CD1c-positive myeloid dendritic cell (primary cell): ENCODE data around the gene ARHGAP28.

ENCODE experiments used
- DNase-seq: peaks from one replicate; pipeline ENCODE4 v3.0.0-alpha.2; 2016; ENCODE audit errors: extremely low spot score

Gene ARHGAP28

DNA sequence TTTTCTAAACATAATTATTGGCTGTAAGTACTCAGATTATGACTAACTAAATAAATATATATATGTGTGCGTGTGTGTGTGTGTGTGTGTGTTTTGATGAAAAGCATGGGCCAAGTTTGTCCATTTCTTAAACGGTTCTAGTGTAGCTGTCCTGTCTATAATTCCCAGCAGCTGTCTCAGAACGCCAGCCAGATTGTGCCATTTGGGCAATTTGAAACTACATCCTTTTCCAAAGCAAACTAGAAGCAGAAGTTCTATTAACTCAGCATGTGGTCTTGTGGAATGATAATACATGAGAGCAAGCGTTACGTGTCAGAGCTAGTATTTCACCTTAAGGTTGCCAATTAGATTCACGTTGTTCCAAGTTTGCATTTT lies 1.7 kb downstream of the ARHGAP28 start:
- no peak for DNase-seq

DNA sequence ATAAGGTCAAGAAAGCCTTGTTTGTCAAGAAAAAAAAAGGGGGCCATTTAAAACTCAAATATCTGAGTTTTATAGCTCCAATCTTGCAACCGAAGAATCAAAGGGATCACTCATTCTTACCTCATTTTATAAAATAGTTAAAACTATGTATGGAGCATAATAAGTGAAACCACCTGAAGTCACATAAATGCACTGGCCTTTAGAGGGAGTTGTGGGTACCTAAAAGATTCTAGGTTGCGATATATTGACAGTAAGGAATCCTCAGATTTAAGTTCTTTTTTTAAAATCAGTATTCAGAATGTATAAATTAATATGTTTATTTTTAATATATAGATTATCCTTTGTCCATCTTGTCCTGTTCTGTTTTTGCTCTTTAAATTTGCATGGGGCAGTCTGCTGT lies 3.4 kb downstream of the ARHGAP28 start:
- DNase-seq = no peak

DNA sequence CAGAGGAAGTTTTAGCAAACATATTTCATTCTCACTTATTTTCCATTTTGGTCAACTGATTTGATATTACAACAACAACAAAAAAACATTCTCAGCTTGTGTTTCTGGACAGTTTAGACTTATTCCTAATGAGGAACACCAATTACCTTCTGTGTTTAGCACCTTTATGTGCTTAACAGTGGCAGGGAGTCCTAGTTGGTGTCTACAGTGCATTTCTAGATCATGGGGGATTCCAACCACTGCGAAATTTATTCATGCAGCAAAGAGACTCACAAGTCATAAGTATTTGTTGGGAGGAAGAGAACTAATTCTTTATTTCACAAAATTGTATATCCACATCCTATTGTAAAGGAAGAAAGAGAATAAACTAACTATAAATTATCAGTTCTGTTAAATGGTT lies 4.2 kb downstream of the ARHGAP28 start:
- DNase-seq = no peak

DNA sequence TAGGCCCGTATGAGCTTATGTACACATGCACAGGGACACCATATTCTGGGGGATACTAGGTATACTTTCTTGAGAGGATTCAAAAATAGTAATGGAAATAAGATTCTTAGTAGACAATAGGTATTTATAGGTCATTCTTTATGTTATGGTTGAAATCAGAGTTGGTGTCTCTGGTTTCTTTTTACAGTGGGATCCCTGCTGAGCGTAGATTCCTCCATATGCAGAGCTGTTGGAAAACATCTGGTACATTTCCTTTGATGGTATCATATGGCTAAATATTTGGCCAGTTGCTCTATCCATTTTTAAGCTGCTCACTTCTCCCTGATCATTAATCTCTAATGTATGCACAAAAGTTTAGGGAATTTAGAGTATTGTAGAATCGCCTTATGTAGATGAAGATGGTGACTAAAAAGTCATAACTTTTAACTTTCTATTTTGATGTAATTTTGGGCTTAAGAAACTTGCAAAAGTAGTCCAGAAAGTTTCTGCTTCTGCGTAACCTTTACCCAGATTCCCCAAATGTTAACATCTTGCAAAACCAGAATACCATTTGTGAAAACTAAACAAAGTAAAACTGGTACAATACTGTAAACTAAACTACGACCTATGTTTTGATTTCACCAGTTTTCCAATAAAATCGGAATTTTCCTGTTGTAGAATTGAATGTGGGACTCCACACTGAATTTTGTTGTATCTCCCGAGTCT lies 5.4 kb downstream of the ARHGAP28 start:
- no peak for DNase-seq

DNA sequence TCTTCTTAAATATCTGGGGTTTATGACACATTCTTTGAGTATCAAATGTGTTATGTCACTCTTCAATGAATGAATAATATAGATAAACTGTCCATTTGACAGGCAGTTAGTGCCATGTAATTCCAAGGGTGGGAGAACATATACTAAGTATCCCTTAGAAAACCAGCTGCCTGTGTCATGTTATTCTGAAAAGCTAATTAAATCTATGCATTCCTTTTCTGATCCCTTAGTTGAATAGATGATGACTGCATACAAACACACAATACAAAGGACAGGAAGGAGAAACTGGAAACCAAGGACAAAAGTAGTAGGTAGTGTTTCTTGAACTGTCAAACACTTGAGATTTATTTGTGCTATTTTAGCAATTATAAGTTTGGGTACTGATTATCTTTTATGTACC lies 8.3 kb downstream of the ARHGAP28 start:
- no peak for DNase-seq

DNA sequence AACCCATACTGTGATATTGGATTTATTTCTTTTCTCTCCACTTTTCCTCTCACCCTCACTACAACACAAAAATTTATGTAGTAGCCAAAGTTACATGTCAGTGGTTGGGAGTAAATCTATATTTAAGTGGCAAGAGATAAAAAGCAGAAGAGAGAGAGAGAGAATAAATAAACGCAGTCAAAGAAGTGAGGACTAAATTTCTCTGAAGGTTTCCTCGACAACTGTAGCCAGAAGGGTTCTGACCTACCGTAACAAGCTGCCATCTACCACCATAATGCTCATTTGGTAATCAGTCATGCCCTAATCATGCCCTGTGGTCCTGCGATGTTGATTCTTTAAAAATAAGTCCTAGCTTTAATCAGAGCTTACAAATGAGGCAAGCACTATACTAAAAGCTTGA lies 9.1 kb downstream of the ARHGAP28 start:
- no peak for DNase-seq

DNA sequence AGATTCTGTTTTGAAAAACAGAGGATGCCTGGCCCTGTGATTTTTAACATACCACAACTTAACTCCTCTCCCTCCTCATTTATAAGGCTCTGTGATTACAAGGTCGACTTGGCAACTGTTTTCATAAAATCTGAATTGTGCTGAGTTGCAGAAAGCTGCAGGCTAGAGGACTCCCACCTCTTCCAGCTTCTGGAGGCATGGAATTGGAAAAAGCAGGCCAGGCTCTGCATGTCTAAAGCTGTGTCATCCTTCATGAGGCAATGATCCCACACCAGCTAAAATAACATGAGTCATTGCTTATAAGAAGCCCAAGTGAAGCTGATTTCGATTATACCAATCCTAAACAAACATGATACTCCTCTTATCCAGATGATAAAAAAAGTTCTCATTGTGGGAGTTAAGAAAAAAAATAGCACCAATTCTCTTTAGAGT lies 11.7 kb downstream of the ARHGAP28 start:
- DNase-seq = no peak

DNA sequence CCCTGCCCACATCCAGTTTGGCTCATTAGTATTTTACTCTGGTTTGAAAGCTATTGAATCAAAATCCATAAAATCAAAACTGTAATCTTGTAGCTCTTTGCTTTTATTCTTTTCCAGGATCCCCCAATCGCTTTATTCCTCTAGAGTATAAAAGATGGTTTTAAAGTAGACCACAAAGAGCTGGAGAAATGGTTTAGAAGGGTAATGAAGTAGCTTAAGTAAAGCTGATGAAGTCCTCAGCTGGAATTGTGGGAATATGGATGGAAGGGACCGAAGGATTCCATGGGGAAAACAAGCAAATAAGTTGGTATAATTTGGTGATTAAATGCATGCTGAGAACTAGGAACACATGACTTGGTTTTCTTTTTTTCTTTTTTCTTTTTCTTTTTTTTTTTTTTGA lies 12.3 kb downstream of the ARHGAP28 start:
- DNase-seq = no peak

DNA sequence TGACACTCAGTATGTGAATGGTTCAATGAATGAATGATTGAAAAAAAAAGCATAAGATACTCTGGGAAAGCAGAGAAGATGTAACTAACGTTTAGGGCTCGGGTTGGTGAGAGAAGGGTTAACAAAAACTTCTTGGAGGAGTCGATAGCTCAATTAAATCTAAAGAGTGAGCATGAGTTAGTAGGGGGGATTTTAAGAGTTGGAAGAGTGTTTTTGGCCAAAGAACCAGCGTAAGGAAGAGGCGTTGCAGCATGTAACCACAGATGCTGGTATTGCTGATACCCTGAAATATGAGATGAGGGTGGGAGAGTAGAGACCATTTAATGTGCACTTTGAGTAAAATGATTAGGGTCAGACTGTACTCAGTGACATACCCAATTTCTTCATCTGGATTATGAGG lies 14.5 kb downstream of the ARHGAP28 start:
- DNase-seq = no peak

DNA sequence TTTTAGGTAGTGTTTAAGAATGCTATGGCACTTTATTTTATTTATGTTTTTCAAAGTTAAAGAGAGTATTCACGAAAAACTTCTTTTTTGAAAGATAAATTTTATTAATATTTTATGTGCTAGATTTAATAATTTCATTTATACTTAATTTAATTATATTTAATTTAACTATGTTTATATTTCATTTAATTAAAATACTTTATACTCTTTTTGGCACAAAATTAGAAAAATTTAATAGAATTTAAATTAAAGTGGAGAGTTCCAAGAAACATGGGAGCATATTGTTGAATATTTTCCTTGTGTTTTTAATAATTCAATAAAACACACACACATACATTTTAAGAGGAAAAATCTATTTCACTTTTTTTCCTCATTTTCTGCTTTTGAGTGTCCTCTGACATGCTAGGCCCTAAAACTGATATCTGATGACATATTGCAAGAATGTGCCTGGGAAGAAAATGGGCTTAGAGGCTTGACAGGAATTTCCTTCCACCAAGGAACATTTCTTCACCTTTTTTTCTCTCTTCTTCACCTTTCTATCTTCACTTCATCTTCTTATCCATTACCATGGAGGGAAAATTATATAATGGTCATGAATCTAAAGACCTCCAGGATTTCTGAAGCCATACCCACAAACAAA lies 15.4 kb downstream of the ARHGAP28 start:
- DNase-seq = no peak

DNA sequence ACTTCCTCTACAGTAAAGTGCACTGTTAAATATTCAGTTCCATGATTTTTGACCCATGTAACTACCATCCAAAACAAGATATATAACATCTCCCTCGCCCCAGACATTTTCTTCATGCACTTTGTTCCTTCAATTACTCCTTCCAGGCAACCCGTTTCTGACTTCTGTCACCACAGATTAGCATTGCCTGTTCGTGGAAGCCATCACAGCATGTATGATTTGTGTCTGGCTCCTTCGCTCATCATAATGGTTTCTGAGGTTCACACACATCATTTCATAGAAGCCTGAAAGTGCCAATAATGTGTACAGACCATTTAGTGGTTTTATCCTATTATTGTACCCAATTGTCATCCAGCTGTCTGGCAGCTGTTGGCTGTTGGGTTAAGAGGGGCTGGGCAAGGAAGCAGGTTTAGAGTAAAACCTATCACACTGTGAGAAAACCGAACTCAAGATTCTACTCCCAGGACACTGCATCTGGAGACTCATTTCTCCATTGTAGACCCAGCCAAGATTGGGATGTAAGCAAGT lies 16.1 kb downstream of the ARHGAP28 start:
- no peak for DNase-seq

DNA sequence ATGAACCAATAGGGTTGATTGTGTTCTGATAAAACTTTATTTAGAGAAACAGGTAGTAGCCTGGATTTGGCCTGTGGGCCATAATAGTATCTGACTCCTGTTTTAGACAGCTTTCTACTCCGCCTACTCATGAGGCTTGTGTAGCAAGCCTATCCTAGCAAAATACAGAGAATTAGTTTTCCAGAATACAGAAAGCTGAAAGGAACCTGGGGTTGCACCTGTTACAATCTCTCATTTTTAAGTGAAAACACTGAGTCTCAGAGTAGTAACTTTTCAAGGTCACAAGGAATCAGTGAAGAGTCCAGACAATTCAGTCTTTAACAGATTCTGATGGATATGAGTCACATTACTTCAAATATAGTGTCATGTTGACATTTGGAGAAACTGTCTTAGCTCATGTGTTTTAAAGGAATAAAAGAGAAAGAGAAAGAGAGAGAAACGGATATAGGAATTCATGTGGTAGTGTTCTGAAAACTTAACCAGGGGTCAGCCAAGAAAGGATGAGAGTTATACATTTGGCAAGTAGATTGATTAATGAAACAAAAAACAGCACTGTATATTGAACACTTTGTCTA lies 17.0 kb downstream of the ARHGAP28 start:
- DNase-seq = no peak

DNA sequence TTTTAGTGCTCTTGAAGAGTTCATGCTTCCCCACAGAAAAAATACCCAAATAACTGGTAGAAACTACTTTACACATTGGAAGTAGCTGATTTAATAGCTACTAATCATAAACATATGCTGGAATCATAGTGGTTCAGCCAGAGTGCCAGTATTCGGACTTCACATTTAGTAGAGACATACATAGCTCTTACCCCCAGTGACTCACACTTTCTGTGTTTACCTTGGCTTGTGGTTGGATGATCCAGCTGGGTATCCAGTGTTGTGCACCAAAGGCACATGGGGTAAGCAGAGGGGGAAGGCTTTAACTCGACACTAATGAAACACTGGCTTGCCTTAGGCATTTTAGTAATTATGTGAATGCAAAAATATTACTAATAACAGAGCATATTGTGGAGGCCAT lies 18.1 kb downstream of the ARHGAP28 start:
- no peak for DNase-seq

DNA sequence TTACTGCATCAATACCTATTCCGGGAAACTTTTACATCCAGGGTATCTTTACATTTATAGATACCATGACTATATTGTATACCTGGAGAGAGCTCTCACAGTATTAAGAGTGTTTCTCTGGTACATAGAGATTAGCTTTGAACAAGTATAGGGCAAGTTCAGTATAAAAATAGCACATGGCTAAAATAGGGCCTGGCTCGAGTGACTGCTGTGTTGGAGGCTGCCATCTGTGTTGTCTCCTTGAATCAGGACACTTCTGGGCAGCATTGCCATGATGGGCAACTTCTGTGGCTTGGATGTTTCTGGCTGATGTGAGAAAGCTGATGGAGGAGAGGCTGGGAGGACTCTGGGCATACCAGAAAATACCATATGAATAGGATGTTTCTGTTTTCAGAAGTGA lies 18.7 kb downstream of the ARHGAP28 start:
- DNase-seq = no peak

DNA sequence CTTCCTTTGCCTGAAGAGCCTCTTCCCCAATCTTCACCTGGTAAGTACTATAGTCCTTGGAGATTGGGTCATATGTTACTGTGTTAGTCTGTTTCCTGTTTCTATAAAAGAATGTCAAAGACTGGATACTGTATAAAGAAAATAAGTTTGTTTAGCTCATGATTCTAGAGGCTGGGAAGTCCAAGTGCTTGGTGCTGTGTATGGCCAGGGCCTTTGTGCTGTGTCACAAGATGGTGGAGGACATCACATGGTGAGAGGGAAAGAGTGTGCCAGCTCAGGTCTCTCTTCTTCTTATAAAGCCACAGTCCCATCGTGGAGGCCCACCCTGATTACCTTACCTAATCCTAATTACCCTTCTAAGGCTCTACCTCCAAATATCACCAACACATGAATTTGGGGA lies 20.9 kb downstream of the ARHGAP28 start:
- DNase-seq = no peak

DNA sequence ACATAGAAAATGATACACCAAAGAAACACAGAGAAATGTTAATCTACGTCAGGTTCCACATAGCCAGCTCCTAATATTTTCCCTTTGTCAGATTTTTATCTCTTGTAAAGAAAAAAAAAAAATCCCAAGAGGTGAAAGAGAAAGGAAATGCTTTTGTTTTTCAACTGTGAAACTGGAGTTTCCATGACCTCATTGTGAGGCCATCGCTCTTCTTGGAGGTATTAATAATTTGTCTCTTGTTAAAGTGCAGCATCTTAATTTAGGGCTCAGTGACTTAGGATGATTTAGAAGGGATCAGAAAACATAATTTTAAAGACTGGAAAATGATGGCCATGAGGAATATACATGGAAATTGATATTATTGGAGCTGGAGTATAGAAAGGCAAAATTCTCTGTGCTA lies 21.7 kb downstream of the ARHGAP28 start:
- DNase-seq = no peak

DNA sequence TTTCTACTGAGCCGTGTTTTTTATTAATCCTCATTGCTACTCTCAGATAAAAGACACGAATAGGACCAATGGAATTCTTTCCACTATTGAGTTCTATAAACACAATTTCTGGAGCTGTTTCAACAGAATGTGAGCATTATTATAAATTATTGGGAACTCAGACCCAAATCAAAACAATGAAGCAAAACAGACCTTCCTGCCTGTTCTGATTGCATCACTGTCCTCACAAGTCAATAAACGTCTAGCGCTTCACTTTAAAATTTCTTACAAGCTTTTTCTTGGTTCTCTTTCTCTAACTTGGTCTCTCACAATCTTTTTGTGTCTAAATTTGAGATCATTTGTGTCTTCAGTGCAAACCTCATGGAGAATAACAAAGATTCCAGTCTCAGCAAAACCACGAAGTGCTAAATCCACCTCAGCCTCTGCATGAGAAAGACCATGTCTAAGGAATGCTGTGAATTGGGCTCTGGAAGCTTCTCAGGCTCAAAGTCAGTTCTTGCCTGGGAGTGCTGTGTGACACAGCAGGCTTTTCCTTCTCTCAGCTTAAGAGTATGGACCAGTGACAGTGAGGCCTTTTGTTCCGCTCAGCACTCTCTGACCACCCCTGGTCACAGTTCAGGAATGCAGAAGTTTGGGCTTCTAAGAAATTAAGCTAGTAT lies 22.8 kb downstream of the ARHGAP28 start:
- DNase-seq = no peak

DNA sequence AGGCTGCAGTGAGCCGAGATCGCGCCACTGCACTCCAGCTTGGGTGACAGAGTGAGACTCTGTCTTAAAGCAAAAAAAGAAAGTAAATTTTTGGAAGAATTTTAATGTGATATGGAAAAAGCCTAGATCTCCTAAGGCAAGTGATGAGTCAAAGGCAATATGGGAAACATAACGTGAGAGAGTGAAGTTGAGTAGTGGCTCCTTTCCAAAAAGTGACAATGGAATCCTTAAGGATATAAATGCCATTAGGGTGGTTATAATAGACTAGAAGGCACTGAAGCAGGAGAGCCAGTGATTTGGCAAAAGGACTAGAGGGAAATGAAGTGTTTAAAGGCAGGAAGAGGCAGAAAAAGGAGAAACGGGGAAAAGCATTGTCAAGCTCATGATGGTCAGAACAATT lies 25.6 kb downstream of the ARHGAP28 start:
- DNase-seq = no peak

DNA sequence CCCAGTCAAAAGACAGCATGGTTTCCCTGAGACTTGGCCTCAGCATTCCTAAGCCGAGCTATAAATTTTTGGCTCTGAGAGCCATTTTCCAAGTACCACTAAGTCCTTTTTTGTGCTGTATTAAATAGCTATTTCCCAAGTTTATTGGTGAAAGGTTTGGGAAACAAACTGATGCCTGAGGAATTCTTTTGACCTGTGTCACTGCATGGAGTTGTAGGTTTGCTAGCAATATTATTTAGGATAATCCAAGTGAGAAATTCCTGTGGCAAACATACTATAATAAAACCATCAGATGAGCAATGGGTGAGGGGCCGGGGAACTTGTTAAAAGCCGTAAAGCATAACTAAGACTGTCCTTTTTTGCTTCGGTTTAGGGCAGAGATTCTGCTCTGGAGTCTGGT lies 28.4 kb downstream of the ARHGAP28 start:
- DNase-seq = no peak

DNA sequence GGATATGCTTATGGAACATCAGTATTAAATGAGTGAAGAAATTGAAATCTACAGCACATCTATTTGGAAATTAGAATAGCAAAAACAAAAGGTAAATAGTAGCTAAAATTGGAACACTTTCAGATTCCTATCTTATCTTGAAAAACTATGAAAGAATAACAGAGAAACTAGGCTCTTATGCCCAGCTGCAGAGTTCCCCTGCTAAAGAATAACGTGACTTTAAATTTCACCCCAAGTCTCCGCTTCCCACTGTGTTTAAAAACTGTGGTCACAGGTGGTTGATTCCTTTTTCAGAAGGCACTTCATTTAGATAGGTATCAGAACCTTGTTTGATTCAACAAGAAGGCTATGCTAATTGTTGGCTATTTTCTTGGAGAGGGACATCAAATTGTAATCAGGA lies 30.1 kb downstream of the ARHGAP28 start:
- DNase-seq = no peak

DNA sequence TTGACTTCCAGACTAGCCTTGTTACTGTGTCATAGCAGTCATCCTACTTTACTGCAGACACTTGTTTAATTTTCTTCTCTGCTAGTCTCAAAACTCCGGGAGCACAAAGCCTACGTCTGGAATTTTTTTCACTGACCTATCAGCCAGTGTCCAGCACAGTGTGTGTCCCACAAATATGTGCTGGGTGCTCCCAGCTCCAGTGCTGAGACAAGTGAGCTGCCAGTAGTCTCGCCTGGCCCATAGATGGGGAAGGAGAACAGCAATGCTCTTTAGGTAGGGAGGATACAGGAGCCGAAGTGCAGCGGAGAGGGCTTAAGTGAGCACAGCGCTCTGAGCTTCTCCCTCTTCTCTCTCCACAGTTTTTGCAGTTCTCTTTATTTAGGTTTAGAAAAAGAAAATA lies 34.0 kb downstream of the ARHGAP28 start:
- no peak for DNase-seq

DNA sequence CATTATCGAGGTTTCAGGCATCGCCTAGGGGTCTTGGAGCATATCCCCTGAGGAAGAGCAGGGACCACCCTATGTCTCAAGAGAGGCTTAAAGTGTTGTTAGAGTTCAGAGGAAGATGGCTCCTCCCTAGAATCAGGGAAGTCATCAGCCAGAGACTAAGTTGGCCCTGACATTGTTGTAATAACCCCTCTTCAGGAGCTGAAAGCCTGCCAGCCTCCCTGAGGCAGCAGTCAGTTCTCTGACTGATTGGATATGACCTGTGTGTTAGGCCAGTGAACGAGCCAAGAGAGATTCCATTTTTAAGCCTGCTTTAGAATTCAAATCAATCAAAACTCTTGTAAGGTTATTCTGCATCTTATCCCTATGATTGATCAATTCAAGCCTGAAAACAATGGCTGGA lies 34.9 kb downstream of the ARHGAP28 start:
- DNase-seq = no peak

DNA sequence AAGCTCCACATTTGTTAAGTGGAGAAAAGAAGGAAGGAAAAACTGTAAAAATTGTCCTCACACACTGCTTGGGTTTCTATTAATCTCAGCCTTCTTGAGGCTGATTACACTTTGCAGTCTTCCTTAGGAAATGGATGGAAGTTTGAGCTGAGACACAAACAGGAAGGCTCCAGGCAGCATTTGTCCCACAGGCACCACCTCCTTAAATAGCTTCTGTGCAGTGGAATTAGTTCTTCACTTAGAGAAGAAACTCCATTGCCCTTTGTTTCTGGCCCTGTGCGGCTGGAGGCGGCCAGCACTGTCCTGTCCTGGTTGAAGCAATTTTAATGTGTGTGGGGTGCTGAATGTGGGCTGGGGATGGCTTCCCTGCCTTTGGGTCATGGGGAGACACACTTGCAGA lies 44.3 kb downstream of the ARHGAP28 start:
- no peak for DNase-seq
